Spleen (tissue), 7 donors: ENCODE results near the gene ZXDC.

ENCODE experiments used
- CTCF ChIP-seq, 11 experiments: fragments of 200-600 bp in 7 of 11; fragments of 450-650 bp in 4 of 11; sonication (generic) in 4 of 11; IDR thresholded peaks in 8 of 11; conservative IDR thresholded peaks in 3 of 11; 1 replicate in 7 of 11; 2 replicates in 4 of 11; pipeline versions ENCODE4 v1.4.0 to v1.8.0; 2016 to 2021; ENCODE audit warnings: antibody characterized with exemption in 11 of 11, inconsistent platforms in 4 of 11, mild to moderate bottlenecking in 1 of 11
- POLR2A ChIP-seq, 3 donors: fragments of 450-650 bp; IDR thresholded peaks; one replicate each; pipeline ENCODE4 v1.5.1; 2017; ENCODE audit warnings: antibody characterized with exemption in 3 of 3, mild to moderate bottlenecking in 1 of 3
- POLR2AphosphoS5 ChIP-seq, 3 donors: sonication (generic); formaldehyde crosslinking; IDR thresholded peaks; one replicate each; pipeline ENCODE4 v1.5.1; 2017; ENCODE audit warnings: antibody characterized with exemption in 3 of 3
- donor health status: DM: no; HTN: no; CAD: no; lungs with moderate emphysema.
- donor health status: DM: no; HTN: no; CAD: no.
- donor health status: DM: no; HTN: no; CAD: no.

DNA sequence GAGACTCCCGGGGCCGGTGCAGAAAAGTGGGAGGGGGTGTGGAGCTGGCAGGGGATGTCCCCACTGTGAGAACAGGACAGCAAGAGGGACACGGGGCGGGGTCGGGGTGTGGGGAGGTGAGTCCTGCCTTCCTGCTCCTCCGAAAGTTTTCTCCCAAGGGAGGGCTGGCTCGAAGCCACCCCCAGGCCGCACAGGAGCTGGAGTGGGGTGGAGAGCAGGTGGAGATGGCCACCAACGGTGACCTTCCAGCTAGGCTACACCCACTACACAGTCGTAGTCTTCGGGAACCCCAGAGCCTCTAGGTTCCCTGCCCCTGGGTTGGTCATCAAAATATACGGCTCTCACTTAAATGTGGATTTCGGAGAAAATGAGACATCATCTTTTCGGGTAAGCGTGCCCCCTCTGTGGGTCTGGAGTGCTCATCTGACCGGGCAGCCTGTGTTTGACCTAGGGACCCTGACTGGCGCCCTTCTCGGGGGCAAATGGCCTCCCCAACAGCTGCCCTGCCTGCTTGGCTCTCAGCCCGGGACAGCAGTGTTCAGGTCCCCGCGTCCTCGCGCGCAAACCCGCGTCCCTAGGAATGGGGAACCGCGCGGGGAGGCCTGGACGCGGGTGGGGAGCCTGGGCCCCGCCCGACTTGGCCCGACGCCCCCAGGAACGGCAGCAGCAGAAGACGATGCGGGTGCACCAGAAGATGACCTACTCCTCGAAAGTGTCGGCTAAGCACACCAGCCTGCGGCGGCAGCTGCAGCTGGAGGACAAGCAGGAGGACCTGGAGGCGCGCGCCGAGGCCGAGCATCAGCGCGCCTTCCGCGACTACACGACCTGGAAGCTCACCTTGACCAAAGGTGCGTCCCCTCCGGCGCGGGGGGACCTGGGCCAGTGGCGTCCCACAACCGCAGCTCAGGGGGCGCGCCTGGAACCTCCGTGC lies 59.8 kb downstream of the ZXDC start:
- no peak for TF ChIP-seq CTCF (IDR thresholded peaks at IDR 0.05 in 8 of 11, conservative IDR thresholded peaks at IDR 0.05 in 3 of 11)
- no peak for TF ChIP-seq POLR2AphosphoS5 (IDR thresholded peaks at IDR 0.05)
- no peak for TF ChIP-seq POLR2A (IDR thresholded peaks at IDR 0.05)
